Stimulated activated CD4-positive, alpha-beta T cell treated with anti-CD3 and anti-CD28 coated beads, Interleukin-4, amount 100 ng/mL, for 48 hours (primary cell): ENCODE data around the gene MYLIP.

Experiments used
- DNase-seq, 2 donors: peaks; one replicate each; pipeline ENCODE4 v3.0.0-alpha.2; 2020; ENCODE audit warnings: low read depth in 2 of 2

MYLIP gene

GRCh38 chr6:16128759-16129622, at the start of gene MYLIP:
Gene MYLIP (plus strand): TSS chr6:16129086. CDS start chr6:16129323, 237 bp downstream.
- peak; percentile 95 to 96 for DNase-seq

GRCh38 chr6:16079354-16079753, 49.5 kb upstream of the MYLIP start:
- DNase-seq: no peak

- no peak for DNase-seq
Measured at GRCh38 chr6:16080204-16080603, 48.7 kb upstream of the MYLIP start.

GRCh38 chr6:16081326-16081725, 47.6 kb upstream of the MYLIP start:
- no peak for DNase-seq

- DNase-seq: no peak
Measured at GRCh38 chr6:16082361-16082760, 46.5 kb upstream of the MYLIP start.

- no peak for DNase-seq
Measured at GRCh38 chr6:16086965-16087364, 41.9 kb upstream of the MYLIP start.

GRCh38 chr6:16087386-16087785, 41.5 kb upstream of the MYLIP start:
- DNase-seq: no peak

GRCh38 chr6:16088409-16088808, 40.5 kb upstream of the MYLIP start:
- DNase-seq: no peak

- no peak for DNase-seq
Measured at GRCh38 chr6:16089232-16090062, 39.4 kb upstream of the MYLIP start.

- DNase-seq: no peak
Measured at GRCh38 chr6:16090452-16090851, 38.4 kb upstream of the MYLIP start.

GRCh38 chr6:16090920-16091319, 38.0 kb upstream of the MYLIP start:
- no peak for DNase-seq

- DNase-seq: no peak
Measured at GRCh38 chr6:16092140-16092539, 36.7 kb upstream of the MYLIP start.

GRCh38 chr6:16092990-16093389, 35.9 kb upstream of the MYLIP start:
- no peak for DNase-seq

GRCh38 chr6:16095180-16095579, 33.7 kb upstream of the MYLIP start:
- DNase-seq: no peak

GRCh38 chr6:16097382-16098171, 31.3 kb upstream of the MYLIP start:
- no peak for DNase-seq

- DNase-seq: no peak
Measured at GRCh38 chr6:16098211-16098610, 30.7 kb upstream of the MYLIP start.

- DNase-seq: no peak
Measured at GRCh38 chr6:16102208-16102607, 26.7 kb upstream of the MYLIP start.

GRCh38 chr6:16103722-16104121, 25.2 kb upstream of the MYLIP start:
- DNase-seq: no peak

GRCh38 chr6:16104624-16105433, 24.1 kb upstream of the MYLIP start:
- no peak for DNase-seq

- DNase-seq: no peak
Measured at GRCh38 chr6:16105854-16106253, 23.0 kb upstream of the MYLIP start.
